HEK293 (cell line): ENCODE results near the gene MATN1.

Source experiments
- CTCF ChIA-PET: fragments of 350-600 bp; formaldehyde crosslinking; extraction: SDS; loops from one replicate; lab custom pipeline; 2021; ENCODE audit warnings: antibody characterized with exemption; lab: Yijun Ruan, JAX
- POLR2A ChIA-PET: fragments of 300-600 bp; formaldehyde crosslinking; extraction: SDS; loops from one replicate; lab custom pipeline; 2020; ENCODE audit warnings: antibody characterized with exemption, inconsistent platforms; lab: Yijun Ruan, JAX
- H3K27ac ChIP-seq: fragments of 200-500 bp; sonication (Bioruptor generic); 2 replicates; pipeline ENCODE4 v1.5.1; 2014; ENCODE audit warnings: low read depth, low read length, control low read depth, inconsistent platforms; ENCODE audit errors: extremely low read depth
- H3K36me3 ChIP-seq, 2 experiments: fragments of 200-500 bp in 1 of 2; sonication (Bioruptor generic) in 1 of 2; 1 replicate in 1 of 2; 2 replicates in 1 of 2; pipeline ENCODE4 v1.5.1; 2014 to 2017; ENCODE audit warnings: inconsistent platforms in 2 of 2, low read length in 2 of 2; ENCODE audit not compliant: control insufficient read depth in 2 of 2, insufficient read depth in 1 of 2
- H3K4me1 ChIP-seq: fragments of 200-500 bp; sonication (Bioruptor generic); 2 replicates; pipeline ENCODE4 v1.5.1; 2014; ENCODE audit warnings: mild to moderate bottlenecking, low read length, inconsistent platforms; ENCODE audit not compliant: control insufficient read depth, insufficient read depth
- H3K4me3 ChIP-seq: 2 replicates; pipeline ENCODE4 v1.5.1; 2011; ENCODE audit warnings: low read depth, mild to moderate bottlenecking, control low read depth, low read length, moderate library complexity
- H3K9me3 ChIP-seq: fragments of 200-500 bp; sonication (Bioruptor generic); 2 replicates; pipeline ENCODE4 v1.5.1; 2014; ENCODE audit warnings: low read depth, low read length, inconsistent platforms; ENCODE audit not compliant: control insufficient read depth, insufficient read depth
- EGR2 ChIP-seq: fragments of 450-650 bp; formaldehyde crosslinking; IDR thresholded peaks from 2 replicates; pipeline ENCODE4 v1.5.1; 2016; ENCODE audit warnings: low read depth, missing biosample characterization, missing genetic modification characterization
- GFI1B ChIP-seq: fragments of 450-650 bp; formaldehyde crosslinking; IDR thresholded peaks from 2 replicates; pipeline ENCODE4 v1.5.1; 2016; ENCODE audit warnings: missing biosample characterization, missing genetic modification characterization
- GLIS2 ChIP-seq: fragments of 450-650 bp; formaldehyde crosslinking; IDR thresholded peaks from 2 replicates; pipeline ENCODE4 v1.5.1; 2016; ENCODE audit warnings: missing biosample characterization, missing genetic modification characterization
- HOXD13 ChIP-seq: sonication (generic); formaldehyde crosslinking; IDR thresholded peaks from 2 replicates; pipeline ENCODE4 v1.8.0; 2022; ENCODE audit warnings: missing genetic modification reagents, borderline replicate concordance
- KLF10 ChIP-seq: fragments of 450-650 bp; IDR thresholded peaks from 2 replicates; pipeline ENCODE4 v1.5.1; 2018; ENCODE audit warnings: missing biosample characterization, mild to moderate bottlenecking, missing genetic modification characterization
- ZBTB26 ChIP-seq: fragments of 450-650 bp; formaldehyde crosslinking; optimal IDR thresholded peaks from 2 replicates; pipeline ENCODE3; 2016; ENCODE audit warnings: missing biosample characterization, mild to moderate bottlenecking, missing genetic modification characterization
- ZBTB8A ChIP-seq: fragments of 450-650 bp; formaldehyde crosslinking; IDR thresholded peaks from 2 replicates; pipeline ENCODE4 v1.5.1; 2016; ENCODE audit warnings: missing biosample characterization, missing genetic modification characterization
- ZFHX2 ChIP-seq: fragments of 450-650 bp; formaldehyde crosslinking; conservative IDR thresholded peaks from 2 replicates; pipeline ENCODE4 v1.5.1; 2016; ENCODE audit warnings: missing biosample characterization, missing genetic modification characterization
- ZFP3 ChIP-seq: fragments of 450-650 bp; formaldehyde crosslinking; IDR thresholded peaks from 2 replicates; pipeline ENCODE4 v1.5.1; 2016; ENCODE audit warnings: low read depth, missing biosample characterization, missing genetic modification characterization
- ZIC2 ChIP-seq: fragments of 450-650 bp; formaldehyde crosslinking; IDR thresholded peaks from 2 replicates; pipeline ENCODE4 v1.5.1; 2016; ENCODE audit warnings: missing biosample characterization, missing genetic modification characterization
- ZNF112 ChIP-seq: fragments of 450-650 bp; formaldehyde crosslinking; IDR thresholded peaks from 2 replicates; pipeline ENCODE4 v1.5.0; 2017; ENCODE audit warnings: missing biosample characterization, missing genetic modification characterization
- ZNF169 ChIP-seq: fragments of 450-650 bp; formaldehyde crosslinking; IDR thresholded peaks from 2 replicates; pipeline ENCODE4 v1.5.1; 2016; ENCODE audit warnings: missing biosample characterization, missing genetic modification characterization
- ZNF221 ChIP-seq: fragments of 450-650 bp; formaldehyde crosslinking; IDR thresholded peaks from 2 replicates; pipeline ENCODE4 v1.5.1; 2017; ENCODE audit warnings: missing biosample characterization, missing genetic modification characterization, borderline replicate concordance
- ZNF280C ChIP-seq: fragments of 450-650 bp; formaldehyde crosslinking; IDR thresholded peaks from 2 replicates; pipeline ENCODE4 v1.5.1; 2016; ENCODE audit warnings: missing biosample characterization, missing genetic modification characterization
- ZNF302 ChIP-seq: fragments of 450-650 bp; formaldehyde crosslinking; IDR thresholded peaks from 2 replicates; pipeline ENCODE4 v1.5.1; 2016; ENCODE audit warnings: missing biosample characterization, missing genetic modification characterization, low read depth
- ZNF335 ChIP-seq: fragments of 450-650 bp; formaldehyde crosslinking; conservative IDR thresholded peaks from 2 replicates; pipeline ENCODE4 v1.5.1; 2016; ENCODE audit warnings: missing biosample characterization, missing genetic modification characterization
- ZNF341 ChIP-seq: fragments of 450-650 bp; formaldehyde crosslinking; IDR thresholded peaks from 2 replicates; pipeline ENCODE4; 2016; ENCODE audit warnings: low read depth, missing biosample characterization, missing genetic modification characterization
- ZNF37A ChIP-seq: fragments of 450-650 bp; IDR thresholded peaks from 2 replicates; pipeline ENCODE4 v1.5.1; 2018; ENCODE audit warnings: missing biosample characterization, missing genetic modification characterization
- ZNF501 ChIP-seq: fragments of 450-650 bp; formaldehyde crosslinking; IDR thresholded peaks from 2 replicates; pipeline ENCODE4 v1.5.1; 2016; ENCODE audit warnings: missing biosample characterization, missing genetic modification characterization
- ZNF549 ChIP-seq: fragments of 450-650 bp; IDR thresholded peaks from 2 replicates; pipeline ENCODE4 v1.5.1; 2018; ENCODE audit warnings: missing biosample characterization, missing genetic modification characterization, mild to moderate bottlenecking, inconsistent platforms, moderate library complexity
- ZNF580 ChIP-seq: fragments of 450-650 bp; formaldehyde crosslinking; IDR thresholded peaks from 2 replicates; pipeline ENCODE4 v1.5.1; 2016; ENCODE audit warnings: missing biosample characterization, missing genetic modification characterization
- ZNF600 ChIP-seq: fragments of 450-650 bp; formaldehyde crosslinking; IDR thresholded peaks from 2 replicates; pipeline ENCODE4 v1.5.1; 2016; ENCODE audit warnings: missing biosample characterization, missing genetic modification characterization
- ZNF704 ChIP-seq: fragments of 450-650 bp; formaldehyde crosslinking; IDR thresholded peaks from 2 replicates; pipeline ENCODE4 v1.5.1; 2016; ENCODE audit warnings: missing biosample characterization, missing genetic modification characterization
- ZNF777 ChIP-seq: fragments of 450-650 bp; formaldehyde crosslinking; IDR thresholded peaks from 2 replicates; pipeline ENCODE4 v1.5.1; 2017; ENCODE audit warnings: missing biosample characterization, missing genetic modification characterization, borderline replicate concordance
- ZNF843 ChIP-seq: fragments of 450-650 bp; formaldehyde crosslinking; IDR thresholded peaks from 2 replicates; pipeline ENCODE4 v1.5.1; 2016; ENCODE audit warnings: missing biosample characterization, missing genetic modification characterization
- TF ChIP-seq, protein P1 (sequence below): fragments of 450-650 bp; formaldehyde crosslinking; IDR thresholded peaks from 2 replicates; pipeline ENCODE4 v1.5.1; 2017; ENCODE audit warnings: missing biosample characterization, missing genetic modification characterization
- TF ChIP-seq, protein P2 (sequence below): fragments of 450-650 bp; formaldehyde crosslinking; IDR thresholded peaks from 2 replicates; pipeline ENCODE4 v1.5.1; 2017; ENCODE audit warnings: missing biosample characterization, missing genetic modification characterization

The MATN1 gene

GRCh38 chr1:30764396-30764795, 41.0 kb upstream of the MATN1 start:
- H3K27ac ChIP-seq, result no peak overlapping the region
- H3K4me1 ChIP-seq, result no peaks in the 10 kb centered on the region
- POLR2A ChIA-PET, result no interaction called here

GRCh38 chr1:30763651-30764248, 40.4 kb upstream of the MATN1 start:
- no peaks in the 10 kb centered on the region for H3K9me3 ChIP-seq
- CTCF ChIA-PET, result interaction anchor here (1.6 kb wide), 1 partner anchor 16 kb away, joined by 4 read pairs; no protein-coding TSS in a partner anchor
- no peaks in the 10 kb centered on the region for H3K36me3 ChIP-seq
- POLR2A ChIA-PET, result interaction anchor here (1.2 kb wide), 1 partner anchor 14 kb away, joined by 4 read pairs; no protein-coding TSS in a partner anchor
- H3K4me3 ChIP-seq, result no peak overlapping the region
- TF ChIP-seq GFI1B (no peak), ZNF580 (tag by site-specific recombination) (no peak), EGR2 (tag by site-specific recombination) (peak; percentile 15; the same call in 1 of the 2 replicates), ZFP3 (tag by site-specific recombination) (no peak), ZIC2 (tag by site-specific recombination) (peak; percentile 90), ZNF777 (tag by site-specific recombination) (no peak), ZNF600 (tag by site-specific recombination) (no peak), ZNF341 (tag by site-specific recombination) (peak; percentile 50), ZNF704 (tag by site-specific recombination) (no peak), ZNF501 (no peak), GLIS2 (peak; percentile 78), ZFHX2 (tag by site-specific recombination) (0 out of 2 replicates have a peak, but pooled peaks have one; percentile 10)
- TF ChIP-seq, protein P1, sequence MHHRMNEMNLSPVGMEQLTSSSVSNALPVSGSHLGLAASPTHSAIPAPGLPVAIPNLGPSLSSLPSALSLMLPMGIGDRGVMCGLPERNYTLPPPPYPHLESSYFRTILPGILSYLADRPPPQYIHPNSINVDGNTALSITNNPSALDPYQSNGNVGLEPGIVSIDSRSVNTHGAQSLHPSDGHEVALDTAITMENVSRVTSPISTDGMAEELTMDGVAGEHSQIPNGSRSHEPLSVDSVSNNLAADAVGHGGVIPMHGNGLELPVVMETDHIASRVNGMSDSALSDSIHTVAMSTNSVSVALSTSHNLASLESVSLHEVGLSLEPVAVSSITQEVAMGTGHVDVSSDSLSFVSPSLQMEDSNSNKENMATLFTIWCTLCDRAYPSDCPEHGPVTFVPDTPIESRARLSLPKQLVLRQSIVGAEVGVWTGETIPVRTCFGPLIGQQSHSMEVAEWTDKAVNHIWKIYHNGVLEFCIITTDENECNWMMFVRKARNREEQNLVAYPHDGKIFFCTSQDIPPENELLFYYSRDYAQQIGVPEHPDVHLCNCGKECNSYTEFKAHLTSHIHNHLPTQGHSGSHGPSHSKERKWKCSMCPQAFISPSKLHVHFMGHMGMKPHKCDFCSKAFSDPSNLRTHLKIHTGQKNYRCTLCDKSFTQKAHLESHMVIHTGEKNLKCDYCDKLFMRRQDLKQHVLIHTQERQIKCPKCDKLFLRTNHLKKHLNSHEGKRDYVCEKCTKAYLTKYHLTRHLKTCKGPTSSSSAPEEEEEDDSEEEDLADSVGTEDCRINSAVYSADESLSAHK (tag by site-specific recombination), result no peak
- TF ChIP-seq, protein P2, sequence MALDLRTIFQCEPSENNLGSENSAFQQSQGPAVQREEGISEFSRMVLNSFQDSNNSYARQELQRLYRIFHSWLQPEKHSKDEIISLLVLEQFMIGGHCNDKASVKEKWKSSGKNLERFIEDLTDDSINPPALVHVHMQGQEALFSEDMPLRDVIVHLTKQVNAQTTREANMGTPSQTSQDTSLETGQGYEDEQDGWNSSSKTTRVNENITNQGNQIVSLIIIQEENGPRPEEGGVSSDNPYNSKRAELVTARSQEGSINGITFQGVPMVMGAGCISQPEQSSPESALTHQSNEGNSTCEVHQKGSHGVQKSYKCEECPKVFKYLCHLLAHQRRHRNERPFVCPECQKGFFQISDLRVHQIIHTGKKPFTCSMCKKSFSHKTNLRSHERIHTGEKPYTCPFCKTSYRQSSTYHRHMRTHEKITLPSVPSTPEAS (tag by site-specific recombination), result 0 out of 2 replicates have a peak, but pooled peaks have one; percentile 17
- no peaks in the 10 kb centered on the region for H3K4me1 ChIP-seq
- H3K27ac ChIP-seq, result no peak overlapping the region

More at GRCh38 chr1:30764396-30764795, 41.0 kb upstream of the MATN1 start:
- Histone ChIP-seq H3K9me3 (no peaks in the 10 kb centered on the region), H3K36me3 (no peaks in the 10 kb centered on the region), H3K4me3 (no peak overlapping the region)
- CTCF ChIA-PET, result no interaction called here
- TF ChIP-seq KLF10 (tag by site-specific recombination) (no peak), ZNF302 (tag by site-specific recombination) (no peak), ZBTB8A (tag by site-specific recombination) (no peak), ZNF549 (no peak), ZNF335 (tag by site-specific recombination) (no peak), ZNF843 (tag by site-specific recombination) (no peak), ZNF280C (no peak), ZNF37A (tag by site-specific recombination) (no peak), HOXD13 (no peak), ZIC2 (tag by site-specific recombination) (no peak), ZNF169 (tag by site-specific recombination) (no peak), ZNF112 (no peak), ZBTB26 (tag by site-specific recombination) (no peak), ZNF221 (no peak)
